GM19468 (cell line): ENCODE data around the gene SMG9.

Experiments
- ATAC-seq: cut with Tn5 transposase; IDR thresholded peaks from one replicate; pipeline ENCODE4 v1.9.1; 2021; ENCODE audit warnings: mild to moderate bottlenecking, moderate library complexity, moderate number of reproducible peaks; ENCODE audit not compliant: unreplicated experiment; ENCODE audit errors: extremely low read depth

SMG9 gene

GRCh38 chr19:43726736-43727592, 27.8 kb downstream of the SMG9 start:
- no peak for ATAC-seq

GRCh38 chr19:43725468-43725867, 29.3 kb downstream of the SMG9 start:
- no peak for ATAC-seq

GRCh38 chr19:43724896-43725295, 29.9 kb downstream of the SMG9 start:
- no peak for ATAC-seq

- no peak for ATAC-seq
These were observed 31.2 kb downstream of the SMG9 start for GRCh38 chr19:43723588-43723987.

- no peak for ATAC-seq
These were observed 33.2 kb downstream of the SMG9 start for GRCh38 chr19:43721469-43722048.

- no peak for ATAC-seq
These were observed 33.8 kb downstream of the SMG9 start for GRCh38 chr19:43720936-43721335.

GRCh38 chr19:43719918-43720317, 34.8 kb downstream of the SMG9 start:
- no peak for ATAC-seq

- ATAC-seq, result no peak
These were observed 35.3 kb downstream of the SMG9 start for GRCh38 chr19:43719378-43719868.

GRCh38 chr19:43718627-43719377, 36.0 kb downstream of the SMG9 start:
- no peak for ATAC-seq

- no peak for ATAC-seq
These were observed 39.0 kb downstream of the SMG9 start, which contains the start of gene IRGC for GRCh38 chr19:43715776-43716175. TSS of gene IRGC (plus strand) at chr19:43716076. CDS start at chr19:43718559, 2,483 bp downstream.

GRCh38 chr19:43713208-43713607, 41.6 kb downstream of the SMG9 start:
- no peak for ATAC-seq

GRCh38 chr19:43711751-43712355, 42.9 kb downstream of the SMG9 start:
- no peak for ATAC-seq

- ATAC-seq, result no peak
These were observed 46.0 kb downstream of the SMG9 start for GRCh38 chr19:43708716-43709115.

GRCh38 chr19:43707158-43707712, 47.5 kb downstream of the SMG9 start:
- ATAC-seq, result no peak

GRCh38 chr19:43705729-43706128, 49.0 kb downstream of the SMG9 start:
- ATAC-seq, result no peak

- no peak for ATAC-seq
These were observed 50.6 kb downstream of the SMG9 start for GRCh38 chr19:43704002-43704705.

- no peak for ATAC-seq
These were observed 54.3 kb downstream of the SMG9 start for GRCh38 chr19:43700395-43701000.

- no peak for ATAC-seq
These were observed 55.0 kb downstream of the SMG9 start for GRCh38 chr19:43699506-43700394.
